Measurements from ENCODE around the gene TPH2.

DNA sequence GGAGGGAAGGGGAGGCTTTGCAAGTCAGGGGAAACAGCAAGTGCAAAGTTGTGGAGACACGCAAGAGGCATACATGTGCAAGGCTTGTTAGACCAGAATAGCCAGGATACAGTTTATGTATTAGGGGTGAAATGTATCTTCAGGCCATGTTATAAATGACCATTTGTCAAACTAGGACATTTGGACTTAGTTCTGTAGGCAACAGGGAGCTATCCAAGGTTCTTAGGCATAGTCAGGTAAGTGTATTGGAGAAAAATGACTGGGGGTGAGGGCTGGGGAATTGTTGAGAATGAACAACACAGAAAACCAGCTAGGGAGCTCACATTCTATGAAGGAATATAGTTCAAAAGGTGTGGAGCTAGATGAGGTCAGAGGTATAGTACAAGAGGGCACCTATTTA is 42.5 kb downstream of the TPH2 start:
- TF ChIP-seq, protein P1, sequence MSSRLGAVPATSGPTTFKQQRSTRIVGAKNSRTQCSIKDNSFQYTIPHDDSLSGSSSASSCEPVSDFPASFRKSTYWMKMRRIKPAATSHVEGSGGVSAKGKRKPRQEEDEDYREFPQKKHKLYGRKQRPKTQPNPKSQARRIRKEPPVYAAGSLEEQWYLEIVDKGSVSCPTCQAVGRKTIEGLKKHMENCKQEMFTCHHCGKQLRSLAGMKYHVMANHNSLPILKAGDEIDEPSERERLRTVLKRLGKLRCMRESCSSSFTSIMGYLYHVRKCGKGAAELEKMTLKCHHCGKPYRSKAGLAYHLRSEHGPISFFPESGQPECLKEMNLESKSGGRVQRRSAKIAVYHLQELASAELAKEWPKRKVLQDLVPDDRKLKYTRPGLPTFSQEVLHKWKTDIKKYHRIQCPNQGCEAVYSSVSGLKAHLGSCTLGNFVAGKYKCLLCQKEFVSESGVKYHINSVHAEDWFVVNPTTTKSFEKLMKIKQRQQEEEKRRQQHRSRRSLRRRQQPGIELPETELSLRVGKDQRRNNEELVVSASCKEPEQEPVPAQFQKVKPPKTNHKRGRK (CRISPR knock-in tag; IDR thresholded peaks at IDR 0.05; ENCODE audit: borderline replicate concordance) = no peak
- no peak for TF ChIP-seq SP1 (CRISPR knock-in tag; conservative IDR thresholded peaks at IDR 0.05)
- TF ChIP-seq, protein P2, sequence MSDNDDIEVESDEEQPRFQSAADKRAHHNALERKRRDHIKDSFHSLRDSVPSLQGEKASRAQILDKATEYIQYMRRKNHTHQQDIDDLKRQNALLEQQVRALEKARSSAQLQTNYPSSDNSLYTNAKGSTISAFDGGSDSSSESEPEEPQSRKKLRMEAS (CRISPR knock-in tag; IDR thresholded peaks at IDR 0.05) = no peak
- TF ChIP-seq ZNF138 (CRISPR knock-in tag; conservative IDR thresholded peaks at IDR 0.05) = no peak
- no peak for TF ChIP-seq CTCF (IDR thresholded peaks at IDR 0.05)
- TF ChIP-seq, protein P3, sequence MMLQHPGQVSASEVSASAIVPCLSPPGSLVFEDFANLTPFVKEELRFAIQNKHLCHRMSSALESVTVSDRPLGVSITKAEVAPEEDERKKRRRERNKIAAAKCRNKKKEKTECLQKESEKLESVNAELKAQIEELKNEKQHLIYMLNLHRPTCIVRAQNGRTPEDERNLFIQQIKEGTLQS (CRISPR knock-in tag; conservative IDR thresholded peaks at IDR 0.05) = no peak

Measured in WTC11 (cell line).